T-cell (primary cell): ENCODE results near the gene SLC35D2. TPM values are rescaled to one million over a fixed set of nuclear protein-coding genes. Genes with fewer than 3 reads are reported as not detected.

ENCODE experiments used
- ATAC-seq, 4 experiments: fragments of 200-7000 bp in 3 of 4; fragments of 150-1000 bp in 1 of 4; cut with Tn5 transposase; replicated peaks in 1 of 4; 1 replicate in 3 of 4; 2 replicates in 1 of 4; pipeline ENCODE4 v1.10.0; 2021; ENCODE audit warnings: moderate library complexity in 3 of 4, mild to moderate bottlenecking in 2 of 4, moderate number of reproducible peaks in 1 of 4
- CTCF ChIA-PET, 2 donors: fragments of 300-600 bp; sonication (Branson Sonifier 250); formaldehyde crosslinking; loops; one replicate each; lab custom pipeline; 2022; ENCODE audit warnings: antibody characterized with exemption in 2 of 2; lab: Charles Lee
- POLR2A ChIA-PET, 2 donors: fragments of 300-600 bp; sonication (Branson Sonifier 250); formaldehyde crosslinking; loops; one replicate each; lab custom pipeline; 2022; ENCODE audit warnings: antibody characterized with exemption in 2 of 2; lab: Charles Lee
- DNase-seq, 35 experiments: peaks; one replicate each; pipeline versions ENCODE4 v3.0.0 to v3.0.0-alpha.2; 2013 to 2023
- H3K27ac ChIP-seq: one replicate; pipeline ENCODE4 v1.5.1; 2013; ENCODE audit warnings: low read length
- H3K27me3 ChIP-seq, 2 experiments: replicated peaks in 1 of 2; 1 replicate in 1 of 2; 2 replicates in 1 of 2; pipeline versions ENCODE4 v1.6.1 to v1.7.0; 2013; ENCODE audit warnings: low read length in 1 of 2, mixed read lengths in 1 of 2; ENCODE audit not compliant: control insufficient read depth in 2 of 2, insufficient read depth in 2 of 2; ENCODE audit errors: extremely low read depth in 1 of 2
- H3K36me3 ChIP-seq, 2 donors: 1 replicate in 1 of 2; 2 replicates in 1 of 2; pipeline versions ENCODE4 v1.6.1 to v1.7.0; 2013; ENCODE audit warnings: low read length in 1 of 2; ENCODE audit not compliant: control insufficient read depth in 2 of 2, insufficient read depth in 1 of 2; ENCODE audit errors: extremely low read depth in 1 of 2
- H3K4me1 ChIP-seq, 2 experiments: 1 replicate in 1 of 2; 2 replicates in 1 of 2; pipeline versions ENCODE4 v1.6.1 to v1.7.0; 2013; ENCODE audit warnings: low read length in 2 of 2, mixed read lengths in 1 of 2; ENCODE audit not compliant: insufficient read depth in 2 of 2, control insufficient read depth in 1 of 2; ENCODE audit errors: extremely low read depth in 1 of 2
- H3K4me3 ChIP-seq, 2 donors: 1 replicate in 1 of 2; 2 replicates in 1 of 2; pipeline versions ENCODE4 v1.5.1 to v1.7.0; 2013; ENCODE audit warnings: mild to moderate bottlenecking in 2 of 2, low read length in 1 of 2, moderate library complexity in 1 of 2; ENCODE audit not compliant: control insufficient read depth in 1 of 2; ENCODE audit errors: extremely low read depth in 1 of 2
- H3K9me3 ChIP-seq: 2 replicates; pipeline ENCODE4 v1.7.0; 2013
- H3K27ac Mint-ChIP-seq, 2 donors: one replicate each; pipeline ENCODE4 v1.8.0; 2020 to 2021; ENCODE audit warnings: mild to moderate bottlenecking in 2 of 2, mixed read lengths in 2 of 2
- H3K27me3 Mint-ChIP-seq, 2 donors: one replicate each; pipeline ENCODE4 v1.8.0; 2021 to 2022; ENCODE audit warnings: mixed read lengths in 2 of 2
- H3K36me3 Mint-ChIP-seq: one replicate; pipeline ENCODE4 v1.8.0; 2021; ENCODE audit warnings: mixed read lengths
- H3K4me1 Mint-ChIP-seq, 3 donors: one replicate each; pipeline ENCODE4 v1.8.0; 2020 to 2022; ENCODE audit warnings: mixed read lengths in 3 of 3, mild to moderate bottlenecking in 1 of 3
- H3K4me3 Mint-ChIP-seq, 3 donors: one replicate each; pipeline ENCODE4 v1.8.0; 2020 to 2022; ENCODE audit warnings: mild to moderate bottlenecking in 3 of 3, mixed read lengths in 3 of 3, moderate library complexity in 3 of 3
- H3K9me3 Mint-ChIP-seq, 3 donors: one replicate each; pipeline ENCODE4 v1.8.0; 2020 to 2022; ENCODE audit warnings: mixed read lengths in 3 of 3
- WGBS: methylation state at CpG from one replicate; pipeline ENCODE4 v1.1.5; 2013; ENCODE audit warnings: missing lambda C conversion rate; ENCODE audit not compliant: insufficient coverage; 5-methylcytosine and 5-hydroxymethylcytosine counted together
- total RNA-seq, 35 experiments: library from RNA in 6 of 35; stranded (reverse) in 6 of 35; fragments of 120-200 nt in 1 of 35; gene quantifications; one replicate each; pipeline versions ENCODE4 v1.2.1 to v1.2.4 and lab custom pipeline; 2013 to 2026

SLC35D2 gene
- total RNA-seq, 5 donors from 2014 or later (not counting 1 experiment from before 2014, with no cell fraction given), result 16.2 to 31.4 (median 21.8) TPM

- Mint-ChIP-seq H3K27ac (no peak overlapping the region), H3K4me1 (no peaks in the 10 kb centered on the region), H3K36me3 (peaks cover 8% of the 10 kb centered on the region), H3K27me3 (no peaks in the 10 kb centered on the region), H3K9me3 (no peaks in the 10 kb centered on the region), H3K4me3 (no peak overlapping the region)
- ATAC-seq (no peak), DNase-seq (no peak)
- WGBS, result 100% methylated on average over 1 of the region's 3 CpGs
- Histone ChIP-seq H3K36me3 (no peaks in the 10 kb centered on the region), H3K4me3 (no peak overlapping the region), H3K9me3 (no peaks in the 10 kb centered on the region), H3K27ac (no peak overlapping the region), H3K27me3 (no peaks in the 10 kb centered on the region), H3K4me1 (no peaks in the 10 kb centered on the region)
- CTCF ChIA-PET, result no interaction called here
- POLR2A ChIA-PET, result no interaction called here
These were observed 42.8 kb downstream of the SLC35D2 start for GRCh38 chr9:96340707-96341106.

DNA sequence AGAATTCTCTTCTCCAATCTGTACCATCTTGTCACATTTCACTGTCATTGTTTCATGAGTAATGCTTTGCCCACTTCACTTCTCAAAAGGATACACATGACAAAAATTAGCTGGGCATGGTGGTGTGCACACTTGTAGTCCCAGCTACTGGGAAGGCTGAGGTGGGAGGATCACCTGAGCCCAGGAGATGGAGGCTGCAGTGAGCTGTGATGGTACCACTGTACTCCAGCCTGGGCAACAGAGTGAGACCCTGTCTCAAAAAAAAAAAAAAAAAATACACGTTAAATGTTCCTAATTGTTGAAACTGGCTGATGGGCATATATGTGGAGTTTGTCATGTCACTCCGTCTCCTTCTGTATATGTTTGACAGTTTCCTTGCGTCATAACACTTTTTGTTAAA is 45.2 kb downstream of the SLC35D2 start:
- H3K27ac Mint-ChIP-seq, result no peak overlapping the region
- CTCF ChIA-PET, result no interaction called here
- no peaks in the 10 kb centered on the region for H3K9me3 Mint-ChIP-seq
- H3K27ac ChIP-seq, result no peak overlapping the region
- WGBS, result no CpG with 5 or more reads among the region's 3 CpGs
- H3K4me1 Mint-ChIP-seq, result no peaks in the 10 kb centered on the region
- H3K4me3 Mint-ChIP-seq, result no peak overlapping the region
- no peaks in the 10 kb centered on the region for H3K27me3 ChIP-seq
- no peak for ATAC-seq
- H3K36me3 ChIP-seq, result no peaks in the 10 kb centered on the region
- POLR2A ChIA-PET, result no interaction called here
- H3K36me3 Mint-ChIP-seq, result peaks cover 13% of the 10 kb centered on the region
- no peaks in the 10 kb centered on the region for H3K4me1 ChIP-seq
- no peak overlapping the region for H3K4me3 ChIP-seq
- DNase-seq, result no peak
- H3K27me3 Mint-ChIP-seq, result no peaks in the 10 kb centered on the region
- H3K9me3 ChIP-seq, result no peaks in the 10 kb centered on the region

- no peaks in the 10 kb centered on the region for H3K9me3 Mint-ChIP-seq
- H3K36me3 Mint-ChIP-seq, result peaks cover 11% of the 10 kb centered on the region
- no peaks in the 10 kb centered on the region for H3K9me3 ChIP-seq
- no peak overlapping the region for H3K27ac Mint-ChIP-seq
- H3K36me3 ChIP-seq, result no peaks in the 10 kb centered on the region
- POLR2A ChIA-PET, result no interaction called here
- H3K4me1 ChIP-seq, result no peaks in the 10 kb centered on the region
- ATAC-seq, result no peak
- no CpG with 5 or more reads among the region's 1 CpG for WGBS
- H3K27me3 Mint-ChIP-seq, result no peaks in the 10 kb centered on the region
- no peak for DNase-seq
- CTCF ChIA-PET, result interaction anchor here in 1 of 2 donors (0.6 kb wide), 1 partner anchor 17 kb away, joined by 3 read pairs; no protein-coding TSS in a partner anchor
- no peaks in the 10 kb centered on the region for H3K4me1 Mint-ChIP-seq
- H3K4me3 Mint-ChIP-seq, result no peak overlapping the region
- H3K4me3 ChIP-seq, result no peak overlapping the region
- H3K27ac ChIP-seq, result no peak overlapping the region
- no peaks in the 10 kb centered on the region for H3K27me3 ChIP-seq
These were observed 49.6 kb downstream of the SLC35D2 start for GRCh38 chr9:96333958-96334357.

DNA sequence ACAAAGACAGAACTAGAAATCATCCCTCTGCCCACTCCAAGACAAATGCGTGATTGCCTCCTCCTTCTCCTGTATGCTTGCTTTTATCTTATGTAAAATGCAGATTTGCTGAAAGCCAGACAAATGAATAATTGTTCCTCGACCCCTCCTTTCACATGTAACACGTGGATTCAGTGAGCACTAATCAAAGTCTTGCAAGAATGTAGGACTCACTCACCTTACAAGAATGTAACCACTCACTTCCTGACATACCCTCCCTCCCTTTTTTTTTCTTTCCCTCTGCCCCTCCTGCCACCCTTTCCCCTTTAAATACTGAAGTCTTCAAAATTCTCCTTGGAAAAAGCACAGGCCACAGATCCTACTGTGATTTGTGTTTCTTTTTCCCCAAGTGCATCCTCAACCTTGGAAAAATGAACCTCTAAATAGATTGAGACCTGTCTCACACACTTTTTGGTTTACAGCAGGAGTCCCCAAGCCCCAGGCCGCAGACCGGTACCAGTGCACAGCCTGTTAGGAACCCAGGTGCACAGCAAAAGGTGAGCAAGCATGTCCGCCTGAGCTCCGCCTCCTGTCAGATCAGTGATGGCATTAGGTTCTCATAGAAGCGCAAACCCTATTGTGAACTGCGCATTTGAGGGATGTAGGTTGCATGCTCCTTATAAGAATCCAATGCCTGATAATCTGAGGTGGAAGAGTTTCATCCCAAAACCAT is 52.1 kb downstream of the SLC35D2 start:
- H3K36me3 Mint-ChIP-seq, result peaks cover 11% of the 10 kb centered on the region
- ChIA-PET CTCF (interaction anchor here in 1 of 2 donors (0.9 kb wide), 1 partner anchor 11 kb away, joined by 6 read pairs; no protein-coding TSS in a partner anchor), POLR2A (no interaction called here)
- no peak overlapping the region for H3K27ac Mint-ChIP-seq
- no peaks in the 10 kb centered on the region for H3K4me1 Mint-ChIP-seq
- H3K4me3 Mint-ChIP-seq, result no peak overlapping the region
- Histone ChIP-seq H3K27me3 (no peaks in the 10 kb centered on the region), H3K36me3 (no peaks in the 10 kb centered on the region), H3K27ac (no peak overlapping the region), H3K4me3 (no peak overlapping the region), H3K9me3 (no peaks in the 10 kb centered on the region), H3K4me1 (no peaks in the 10 kb centered on the region)
- ATAC-seq (no peak), DNase-seq (no peak)
- 90% methylated on average over 6 of the region's 9 CpGs for whole genome bisulfite sequencing
- H3K27me3 Mint-ChIP-seq, result no peaks in the 10 kb centered on the region
- no peaks in the 10 kb centered on the region for H3K9me3 Mint-ChIP-seq

- H3K27me3 Mint-ChIP-seq, result no peaks in the 10 kb centered on the region
- DNase-seq, result peak in 21 of 35 experiments; percentile 3 to 75 (median 21)
- H3K4me3 ChIP-seq, result no peak overlapping the region
- no peak overlapping the region for H3K4me3 Mint-ChIP-seq
- no peak overlapping the region for H3K27ac ChIP-seq
- no peaks in the 10 kb centered on the region for H3K4me1 ChIP-seq
- no peaks in the 10 kb centered on the region for H3K9me3 Mint-ChIP-seq
- H3K36me3 ChIP-seq, result no peaks in the 10 kb centered on the region
- H3K27ac Mint-ChIP-seq, result no peak overlapping the region
- CTCF ChIA-PET, result interaction anchor here (0.6 to 3.3 kb wide), 7 partner anchors 107 to 1123 kb away, joined by 3 to 16 read pairs (median 4); no protein-coding TSS in a partner anchor
- H3K27me3 ChIP-seq, result no peaks in the 10 kb centered on the region
- H3K36me3 Mint-ChIP-seq, result peaks cover 17% of the 10 kb centered on the region
- no peaks in the 10 kb centered on the region for H3K4me1 Mint-ChIP-seq
- POLR2A ChIA-PET, result no interaction called here
- ATAC-seq, result peak; percentile 46 to 68 (median 60)
- no CpG with 5 or more reads among the region's 1 CpG for WGBS
- no peaks in the 10 kb centered on the region for H3K9me3 ChIP-seq
These were observed 55.7 kb downstream of the SLC35D2 start for GRCh38 chr9:96327694-96328352.

DNA sequence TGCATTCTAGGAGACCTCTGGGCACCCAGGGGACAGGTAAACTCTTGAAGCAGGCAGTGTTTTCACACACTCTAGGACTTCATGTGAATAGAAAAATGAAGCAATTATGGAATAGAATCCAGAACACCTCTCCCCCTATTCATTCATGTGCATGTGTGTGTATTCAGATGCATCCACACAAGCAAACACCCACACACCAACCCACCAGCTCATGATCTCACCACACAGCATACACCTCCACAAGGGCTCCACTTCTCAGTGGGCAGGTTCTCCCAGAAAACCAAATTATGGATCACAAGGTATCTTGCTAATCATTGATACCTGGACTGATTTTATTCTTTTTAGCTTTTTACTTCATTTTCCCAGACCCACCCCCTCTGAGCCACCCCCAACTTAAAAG is 60.3 kb downstream of the SLC35D2 start:
- ATAC-seq, result no peak
- no peak overlapping the region for H3K27ac ChIP-seq
- Mint-ChIP-seq H3K27ac (no peak overlapping the region), H3K9me3 (no peaks in the 10 kb centered on the region), H3K4me1 (no peaks in the 10 kb centered on the region), H3K36me3 (peaks cover 15% of the 10 kb centered on the region), H3K27me3 (no peaks in the 10 kb centered on the region), H3K4me3 (no peak overlapping the region)
- DNase-seq, result no peak
- no peak overlapping the region for H3K4me3 ChIP-seq
- no peaks in the 10 kb centered on the region for H3K27me3 ChIP-seq
- ChIA-PET POLR2A (no interaction called here), CTCF (no interaction called here)
- peaks cover 0 to 3% of the 10 kb centered on the region in 2 donors for H3K36me3 ChIP-seq
- no peaks in the 10 kb centered on the region for H3K4me1 ChIP-seq
- no peaks in the 10 kb centered on the region for H3K9me3 ChIP-seq
